ENCODE measurements around the gene CSF2.

CSF2 gene

GRCh38 chr5:132073231-132074013, at the start of gene CSF2:
Gene CSF2, plus strand, starts transcription at chr5:132073789. Its CDS starts 35 bp downstream, at chr5:132073824.
- no peak for DNase-seq

- no peak for DNase-seq
These were observed 49.5 kb upstream of the CSF2 start for GRCh38 chr5:132024117-132024435.

- no peak for DNase-seq
These were observed 48.7 kb upstream of the CSF2 start for GRCh38 chr5:132024789-132025402.

- DNase-seq: no peak
These were observed 48.1 kb upstream of the CSF2 start for GRCh38 chr5:132025403-132025971.

GRCh38 chr5:132026516-132027008, 47.0 kb upstream of the CSF2 start:
- DNase-seq: peak; percentile 67

- no peak for DNase-seq
These were observed 46.6 kb upstream of the CSF2 start for GRCh38 chr5:132027027-132027426.

- DNase-seq: no peak
These were observed 43.8 kb upstream of the CSF2 start for GRCh38 chr5:132029609-132030330.

- DNase-seq: no peak
These were observed 43.0 kb upstream of the CSF2 start for GRCh38 chr5:132030610-132031009.

- no peak for DNase-seq
These were observed 41.4 kb upstream of the CSF2 start for GRCh38 chr5:132032196-132032595.

GRCh38 chr5:132033122-132033521, 40.5 kb upstream of the CSF2 start:
- DNase-seq: no peak

- no peak for DNase-seq
These were observed 36.2 kb upstream of the CSF2 start for GRCh38 chr5:132037353-132037752.

- no peak for DNase-seq
These were observed 29.4 kb upstream of the CSF2 start for GRCh38 chr5:132044207-132044606.

GRCh38 chr5:132046880-132047299, 26.7 kb upstream of the CSF2 start:
- no peak for DNase-seq

- no peak for DNase-seq
These were observed 24.5 kb upstream of the CSF2 start for GRCh38 chr5:132049093-132049492.

GRCh38 chr5:132049559-132049958, 24.0 kb upstream of the CSF2 start:
- DNase-seq: no peak

GRCh38 chr5:132050136-132050535, 23.5 kb upstream of the CSF2 start:
- no peak for DNase-seq

GRCh38 chr5:132050661-132051552, 22.7 kb upstream of the CSF2 start:
- DNase-seq: no peak

GRCh38 chr5:132052520-132052919, 21.1 kb upstream of the CSF2 start:
- no peak for DNase-seq

- DNase-seq: no peak
These were observed 20.1 kb upstream of the CSF2 start for GRCh38 chr5:132053483-132053882.

- DNase-seq: no peak
These were observed 19.4 kb upstream of the CSF2 start for GRCh38 chr5:132054031-132054696.

- DNase-seq: no peak
These were observed 18.7 kb upstream of the CSF2 start for GRCh38 chr5:132054697-132055440.

All from activated CD4-positive, alpha-beta T cell treated with anti-CD3 and anti-CD28 coated beads for 48 hours (primary cell).